Suprapubic skin (tissue), 4 donors: ENCODE measurements around the gene MDK. TPM values are rescaled to one million over a fixed set of nuclear protein-coding genes. Genes with fewer than 3 reads are reported as not detected.

Experiments
- DNase-seq, 2 donors: peaks; one replicate each; pipeline ENCODE4 v3.0.0-alpha.2; 2019; ENCODE audit warnings: low spot score in 2 of 2
- H3K27ac ChIP-seq: fragments of 200-600 bp; sonication (generic); one replicate; pipeline ENCODE4 v1.5.1; 2019
- H3K27me3 ChIP-seq: fragments of 200-600 bp; sonication (generic); one replicate; pipeline ENCODE4 v1.5.1; 2019
- H3K36me3 ChIP-seq: fragments of 200-600 bp; sonication (generic); one replicate; pipeline ENCODE4 v1.5.1; 2019
- H3K4me1 ChIP-seq: fragments of 200-600 bp; sonication (generic); one replicate; pipeline ENCODE4 v1.5.1; 2019
- H3K4me3 ChIP-seq: fragments of 200-600 bp; sonication (generic); one replicate; pipeline ENCODE4 v1.5.1; 2019; ENCODE audit warnings: mild to moderate bottlenecking
- H3K9me3 ChIP-seq: fragments of 200-600 bp; sonication (generic); one replicate; pipeline ENCODE4 v1.5.1; 2019
- EP300 ChIP-seq: sonication (generic); formaldehyde crosslinking; IDR thresholded peaks from one replicate; pipeline ENCODE4 v1.6.1; 2017; ENCODE audit warnings: antibody characterized with exemption
- POLR2A ChIP-seq, 2 donors: fragments of 450-650 bp; IDR thresholded peaks; one replicate each; pipeline ENCODE4 v1.6.1; 2017; ENCODE audit warnings: antibody characterized with exemption in 2 of 2, mild to moderate bottlenecking in 2 of 2, moderate library complexity in 2 of 2
- POLR2AphosphoS5 ChIP-seq, 3 donors: sonication (generic); formaldehyde crosslinking; IDR thresholded peaks; one replicate each; pipeline ENCODE4 v1.6.1; 2017; ENCODE audit warnings: antibody characterized with exemption in 3 of 3
- WGBS: methylation state at CpG from one replicate; pipeline ENCODE4 v1.1.5; 2018; 5-methylcytosine and 5-hydroxymethylcytosine counted together
- total RNA-seq, 4 donors: library from RNA; depleted of rRNA; stranded (reverse); fragments of >200 nt; gene quantifications; one replicate each; pipeline ENCODE4 v1.1.0, GENCODE V29; 2016
- TF ChIP-seq, protein P1 (sequence below), 2 donors: fragments of 200-600 bp in 1 of 2; fragments of 450-650 bp in 1 of 2; sonication (generic) in 1 of 2; IDR thresholded peaks; one replicate each; pipeline ENCODE4 v1.5.1; 2016 to 2019; ENCODE audit warnings: antibody characterized with exemption in 2 of 2, mild to moderate bottlenecking in 1 of 2, moderate library complexity in 1 of 2

Gene MDK
- total RNA-seq, 4 donors from 2014 or later, result 9.1 to 22.6 (median 13.9) TPM

DNA sequence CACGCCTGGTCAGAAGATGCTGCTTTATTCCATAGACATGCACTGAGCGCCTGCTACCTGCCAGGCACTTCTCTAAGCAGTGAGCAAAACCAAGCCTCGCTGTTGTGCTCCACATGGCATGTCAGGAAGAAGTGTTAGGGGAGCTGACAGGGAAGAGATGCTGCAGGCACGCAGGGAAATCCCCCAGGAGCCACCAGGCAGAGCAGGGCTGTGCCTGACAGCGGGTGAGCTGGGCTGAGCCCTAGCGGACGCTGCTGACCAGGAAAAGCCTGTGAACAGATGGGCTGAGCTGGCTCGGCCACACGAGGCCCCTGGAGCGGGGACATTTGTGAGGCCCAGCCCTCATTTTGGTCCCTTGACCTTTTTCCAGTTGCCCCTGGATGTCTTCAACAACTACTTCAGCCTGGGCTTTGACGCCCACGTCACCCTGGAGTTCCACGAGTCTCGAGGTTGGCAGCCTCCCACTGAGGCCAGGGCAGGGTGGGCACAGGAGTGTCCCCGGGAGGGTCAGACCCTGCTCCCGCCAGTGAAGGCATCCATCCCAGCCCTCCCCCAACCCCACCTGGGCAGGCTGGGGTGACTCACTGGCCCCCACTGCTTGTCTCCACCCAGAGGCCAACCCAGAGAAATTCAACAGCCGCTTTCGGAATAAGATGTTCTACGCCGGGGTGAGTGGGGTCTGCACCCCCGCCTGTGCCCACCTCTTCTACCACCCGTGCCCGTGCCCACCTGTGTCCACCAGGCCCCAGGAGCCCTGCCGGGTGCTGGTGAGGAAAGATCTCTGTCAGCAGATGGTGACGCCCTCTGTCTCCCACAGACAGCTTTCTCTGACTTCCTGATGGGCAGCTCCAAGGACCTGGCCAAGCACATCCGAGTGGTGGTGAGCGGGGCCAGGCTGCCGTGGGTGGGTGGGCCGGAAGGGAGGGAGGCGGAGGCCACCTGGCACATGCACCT, 7.4 kb upstream of the MDK start:
- H3K4me1 ChIP-seq, result no peaks in the 10 kb centered on the region

DNA sequence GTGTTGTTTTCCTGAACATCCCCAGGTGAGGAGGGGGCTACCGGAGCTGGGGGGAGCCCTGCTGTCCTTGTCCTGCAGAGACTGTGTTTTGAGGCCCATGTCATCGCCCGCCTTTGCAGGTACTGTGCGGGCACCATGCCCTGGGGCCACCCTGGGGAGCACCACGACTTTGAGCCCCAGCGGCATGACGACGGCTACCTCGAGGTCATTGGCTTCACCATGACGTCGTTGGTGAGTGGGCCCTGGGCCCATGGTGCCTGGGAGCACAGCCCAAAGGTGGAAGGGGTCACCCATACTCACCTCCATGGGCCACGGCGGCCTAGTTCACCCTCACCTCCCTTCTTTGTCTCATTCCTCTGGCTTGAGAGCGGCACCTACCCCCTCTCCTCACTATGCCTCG, 6.7 kb upstream of the MDK start:
- no peak overlapping the region for H3K4me3 ChIP-seq
- no peak overlapping the region for H3K27ac ChIP-seq
- 90% methylated on average over 8 of the region's 15 CpGs for WGBS
- DNase-seq, result no peak
- TF ChIP-seq POLR2AphosphoS5 (IDR thresholded peaks at IDR 0.05) (no peak), POLR2A (IDR thresholded peaks at IDR 0.05) (no peak), EP300 (no peak)
- TF ChIP-seq, protein P1, sequence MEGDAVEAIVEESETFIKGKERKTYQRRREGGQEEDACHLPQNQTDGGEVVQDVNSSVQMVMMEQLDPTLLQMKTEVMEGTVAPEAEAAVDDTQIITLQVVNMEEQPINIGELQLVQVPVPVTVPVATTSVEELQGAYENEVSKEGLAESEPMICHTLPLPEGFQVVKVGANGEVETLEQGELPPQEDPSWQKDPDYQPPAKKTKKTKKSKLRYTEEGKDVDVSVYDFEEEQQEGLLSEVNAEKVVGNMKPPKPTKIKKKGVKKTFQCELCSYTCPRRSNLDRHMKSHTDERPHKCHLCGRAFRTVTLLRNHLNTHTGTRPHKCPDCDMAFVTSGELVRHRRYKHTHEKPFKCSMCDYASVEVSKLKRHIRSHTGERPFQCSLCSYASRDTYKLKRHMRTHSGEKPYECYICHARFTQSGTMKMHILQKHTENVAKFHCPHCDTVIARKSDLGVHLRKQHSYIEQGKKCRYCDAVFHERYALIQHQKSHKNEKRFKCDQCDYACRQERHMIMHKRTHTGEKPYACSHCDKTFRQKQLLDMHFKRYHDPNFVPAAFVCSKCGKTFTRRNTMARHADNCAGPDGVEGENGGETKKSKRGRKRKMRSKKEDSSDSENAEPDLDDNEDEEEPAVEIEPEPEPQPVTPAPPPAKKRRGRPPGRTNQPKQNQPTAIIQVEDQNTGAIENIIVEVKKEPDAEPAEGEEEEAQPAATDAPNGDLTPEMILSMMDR (IDR thresholded peaks at IDR 0.05), result no peak
- H3K4me1 ChIP-seq, result peaks cover 3% of the 10 kb centered on the region
- H3K36me3 ChIP-seq, result peaks cover 85% of the 10 kb centered on the region
- no peaks in the 10 kb centered on the region for H3K27me3 ChIP-seq
- H3K9me3 ChIP-seq, result no peaks in the 10 kb centered on the region

More for the DNA sequence above, 7.4 kb upstream of the MDK start:
- no peak for DNase-seq
- peaks cover 91% of the 10 kb centered on the region for H3K36me3 ChIP-seq
- TF ChIP-seq, protein P1 (IDR thresholded peaks at IDR 0.05), result no peak
- TF ChIP-seq POLR2A (IDR thresholded peaks at IDR 0.05) (no peak), EP300 (no peak), POLR2AphosphoS5 (IDR thresholded peaks at IDR 0.05) (no peak)
- 85% methylated on average over 29 of the region's 30 CpGs for WGBS
- no peak overlapping the region for H3K4me3 ChIP-seq
- no peak overlapping the region for H3K27ac ChIP-seq
- no peaks in the 10 kb centered on the region for H3K27me3 ChIP-seq
- H3K9me3 ChIP-seq, result no peaks in the 10 kb centered on the region

DNA sequence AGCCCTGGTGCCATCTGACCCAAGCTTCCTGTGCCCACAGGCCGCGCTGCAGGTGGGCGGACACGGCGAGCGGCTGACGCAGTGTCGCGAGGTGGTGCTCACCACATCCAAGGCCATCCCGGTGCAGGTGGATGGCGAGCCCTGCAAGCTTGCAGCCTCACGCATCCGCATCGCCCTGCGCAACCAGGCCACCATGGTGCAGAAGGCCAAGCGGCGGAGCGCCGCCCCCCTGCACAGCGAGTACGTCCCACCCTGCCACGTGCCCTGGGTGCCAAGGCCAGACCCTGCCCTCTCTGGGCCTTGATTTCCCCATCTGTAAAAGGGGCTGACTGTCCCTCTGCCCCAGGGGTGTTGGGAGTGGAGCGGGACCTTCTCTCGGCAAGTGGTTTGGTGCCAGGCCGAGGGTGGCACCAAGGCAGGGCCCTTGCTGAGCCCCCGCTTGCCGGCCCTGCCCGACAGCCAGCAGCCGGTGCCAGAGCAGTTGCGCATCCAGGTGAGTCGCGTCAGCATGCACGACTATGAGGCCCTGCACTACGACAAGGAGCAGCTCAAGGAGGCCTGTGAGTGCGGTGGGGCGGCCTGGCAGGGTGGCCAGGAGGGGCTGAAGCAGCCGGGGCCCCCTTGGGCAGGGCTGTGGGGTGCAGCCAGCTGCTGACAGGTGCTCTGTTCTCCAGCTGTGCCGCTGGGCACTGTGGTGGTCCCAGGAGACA, 5.9 kb upstream of the MDK start:
- TF ChIP-seq EP300, result no peak
- no peak for TF ChIP-seq POLR2A (IDR thresholded peaks at IDR 0.05)
- no peak for TF ChIP-seq POLR2AphosphoS5 (IDR thresholded peaks at IDR 0.05)
- TF ChIP-seq, protein P1 (IDR thresholded peaks at IDR 0.05), result no peak
- 94% methylated on average over 12 of the region's 38 CpGs for WGBS

DNA sequence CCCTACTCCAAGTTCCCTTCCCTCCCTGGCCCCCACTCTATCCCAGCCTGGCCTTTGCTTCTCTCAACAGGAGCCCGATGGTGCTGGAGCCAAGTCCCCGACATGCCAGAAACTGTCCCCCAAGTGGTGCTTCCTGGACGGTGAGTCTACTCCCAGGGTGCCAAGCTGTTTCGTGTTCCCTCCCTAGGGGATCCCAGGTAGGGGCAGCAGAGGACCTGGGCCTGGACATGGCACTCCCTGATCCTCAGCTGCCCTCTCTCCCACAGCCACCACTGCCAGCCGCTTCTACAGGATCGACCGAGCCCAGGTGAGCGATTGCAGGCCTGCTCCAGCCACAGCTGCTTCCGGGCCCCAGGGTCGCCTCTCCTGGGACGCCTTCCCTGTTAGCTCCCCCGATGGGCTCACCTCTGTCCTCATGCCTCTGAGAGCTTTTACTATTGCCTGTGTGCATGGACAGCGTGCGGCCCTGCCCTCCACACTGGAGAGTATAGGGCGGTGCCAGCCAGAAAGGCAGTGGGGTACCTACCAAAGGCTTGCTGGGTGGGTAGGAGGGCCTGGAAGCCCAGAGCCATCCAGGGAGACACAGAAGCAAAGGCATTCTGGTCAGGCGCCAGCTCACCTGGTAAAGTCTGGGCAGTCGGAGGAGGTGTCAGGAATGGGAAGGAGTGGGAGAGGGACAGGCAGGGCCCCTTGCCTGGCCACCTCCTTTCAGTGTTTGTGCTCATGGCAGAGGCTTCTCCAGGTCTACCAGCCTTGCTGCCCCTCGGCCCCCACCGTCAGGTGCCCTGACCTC, 5.0 kb upstream of the MDK start:
- WGBS, result 89% methylated on average over 12 of the region's 19 CpGs
- TF ChIP-seq EP300 (no peak), POLR2A (IDR thresholded peaks at IDR 0.05) (no peak), POLR2AphosphoS5 (IDR thresholded peaks at IDR 0.05) (no peak)
- TF ChIP-seq, protein P1 (IDR thresholded peaks at IDR 0.05), result no peak
- no peaks in the 10 kb centered on the region for H3K27me3 ChIP-seq
- H3K4me3 ChIP-seq, result no peak overlapping the region
- H3K4me1 ChIP-seq, result peaks cover 18% of the 10 kb centered on the region
- no peaks in the 10 kb centered on the region for H3K9me3 ChIP-seq
- H3K36me3 ChIP-seq, result peaks cover 72% of the 10 kb centered on the region
- H3K27ac ChIP-seq, result no peak overlapping the region
- no peak for DNase-seq

More for the DNA sequence above, 5.9 kb upstream of the MDK start:
- no peak for DNase-seq
- H3K27me3 ChIP-seq, result no peaks in the 10 kb centered on the region
- H3K9me3 ChIP-seq, result no peaks in the 10 kb centered on the region
- H3K4me1 ChIP-seq, result peaks cover 9% of the 10 kb centered on the region
- H3K36me3 ChIP-seq, result peaks cover 77% of the 10 kb centered on the region
- no peak overlapping the region for H3K27ac ChIP-seq
- no peak overlapping the region for H3K4me3 ChIP-seq
